Lower leg skin (tissue), 3 donors: Measurements from ENCODE around the gene SCAPER.

Experiments
- POLR2A ChIP-seq, 2 donors: fragments of 450-650 bp; IDR thresholded peaks; one replicate each; pipeline ENCODE4 v1.6.1; 2016 to 2017; ENCODE audit warnings: antibody characterized with exemption in 2 of 2, mild to moderate bottlenecking in 1 of 2, moderate library complexity in 1 of 2
- TF ChIP-seq, protein P1 (sequence below), 3 donors: fragments of 450-650 bp; IDR thresholded peaks; one replicate each; pipeline ENCODE4 v1.5.1; 2016; ENCODE audit warnings: antibody characterized with exemption in 3 of 3, mild to moderate bottlenecking in 3 of 3, moderate library complexity in 2 of 3

DNA sequence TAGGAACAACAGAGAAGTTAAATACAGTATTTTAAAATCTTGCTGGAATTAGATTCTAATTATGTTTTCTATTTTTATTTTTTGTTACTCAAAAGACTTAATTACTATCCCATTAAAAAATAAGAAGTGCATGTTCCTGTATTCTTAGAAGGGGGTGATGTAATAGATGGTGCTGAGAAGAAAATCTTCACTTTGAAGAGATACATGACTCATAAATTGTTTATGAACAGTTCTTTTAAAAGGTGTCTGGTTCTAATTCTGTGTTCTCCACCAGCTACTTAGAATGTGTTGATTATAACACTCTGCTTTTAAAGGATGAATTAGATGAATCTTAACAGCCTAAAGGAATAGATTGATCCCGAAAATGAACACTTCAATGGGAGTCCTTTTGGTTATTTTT is 34.6 kb upstream of the SCAPER start:
- TF ChIP-seq, protein P1, sequence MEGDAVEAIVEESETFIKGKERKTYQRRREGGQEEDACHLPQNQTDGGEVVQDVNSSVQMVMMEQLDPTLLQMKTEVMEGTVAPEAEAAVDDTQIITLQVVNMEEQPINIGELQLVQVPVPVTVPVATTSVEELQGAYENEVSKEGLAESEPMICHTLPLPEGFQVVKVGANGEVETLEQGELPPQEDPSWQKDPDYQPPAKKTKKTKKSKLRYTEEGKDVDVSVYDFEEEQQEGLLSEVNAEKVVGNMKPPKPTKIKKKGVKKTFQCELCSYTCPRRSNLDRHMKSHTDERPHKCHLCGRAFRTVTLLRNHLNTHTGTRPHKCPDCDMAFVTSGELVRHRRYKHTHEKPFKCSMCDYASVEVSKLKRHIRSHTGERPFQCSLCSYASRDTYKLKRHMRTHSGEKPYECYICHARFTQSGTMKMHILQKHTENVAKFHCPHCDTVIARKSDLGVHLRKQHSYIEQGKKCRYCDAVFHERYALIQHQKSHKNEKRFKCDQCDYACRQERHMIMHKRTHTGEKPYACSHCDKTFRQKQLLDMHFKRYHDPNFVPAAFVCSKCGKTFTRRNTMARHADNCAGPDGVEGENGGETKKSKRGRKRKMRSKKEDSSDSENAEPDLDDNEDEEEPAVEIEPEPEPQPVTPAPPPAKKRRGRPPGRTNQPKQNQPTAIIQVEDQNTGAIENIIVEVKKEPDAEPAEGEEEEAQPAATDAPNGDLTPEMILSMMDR (IDR thresholded peaks at IDR 0.05) = no peak
- TF ChIP-seq POLR2A (IDR thresholded peaks at IDR 0.05) = no peak
